GM18519 (cell line): Measurements from ENCODE around the gene MIOX.

Experiments
- ATAC-seq: cut with Tn5 transposase; IDR thresholded peaks from one replicate; pipeline ENCODE4 v1.9.1; 2021; ENCODE audit warnings: mild to moderate bottlenecking, moderate library complexity; ENCODE audit not compliant: unreplicated experiment, low FRiP score

MIOX gene

GRCh38 chr22:50471962-50472361, 14.7 kb upstream of the MIOX start:
- no peak for ATAC-seq

GRCh38 chr22:50473088-50473487, 13.6 kb upstream of the MIOX start:
- no peak for ATAC-seq

GRCh38 chr22:50473855-50474671, 12.6 kb upstream of the MIOX start:
- ATAC-seq = no peak

- no peak for ATAC-seq
Measured at GRCh38 chr22:50474710-50475651, 11.7 kb upstream of the MIOX start, which contains the start of gene SBF1. Gene SBF1, minus strand, starts transcription at chr22:50475035. Its CDS starts 195 bp downstream, at chr22:50474840.

- no peak for ATAC-seq
Measured at GRCh38 chr22:50475652-50476002, 11.0 kb upstream of the MIOX start.

GRCh38 chr22:50476868-50477267, 9.8 kb upstream of the MIOX start:
- no peak for ATAC-seq

GRCh38 chr22:50477923-50478322, 8.7 kb upstream of the MIOX start:
- ATAC-seq = no peak

- ATAC-seq = no peak
Measured at GRCh38 chr22:50479721-50480120, 6.9 kb upstream of the MIOX start.

- no peak for ATAC-seq
Measured at GRCh38 chr22:50481045-50481439, 5.6 kb upstream of the MIOX start.

GRCh38 chr22:50481440-50482106, 5.1 kb upstream of the MIOX start, which contains the start of gene ADM2:
Gene ADM2, plus strand, starts transcription at chr22:50481543. Its CDS starts 305 bp downstream, at chr22:50481848.
- no peak for ATAC-seq

- no peak for ATAC-seq
Measured at GRCh38 chr22:50482107-50483074, 4.3 kb upstream of the MIOX start.

- ATAC-seq = no peak
Measured at GRCh38 chr22:50483106-50483505, 3.6 kb upstream of the MIOX start.

- ATAC-seq = no peak
Measured at GRCh38 chr22:50483556-50483955, 3.1 kb upstream of the MIOX start.

- ATAC-seq = no peak
Measured at GRCh38 chr22:50483977-50484853, 2.4 kb upstream of the MIOX start.

- no peak for ATAC-seq
Measured at GRCh38 chr22:50485221-50486131, 1.2 kb upstream of the MIOX start.

- ATAC-seq = no peak
Measured at GRCh38 chr22:50487290-50488005, 789 bp downstream of the MIOX start.
